HepG2 (cell line): ENCODE results near the gene KLHL40. TPM values are rescaled to one million over a fixed set of nuclear protein-coding genes. Genes with fewer than 3 reads are reported as not detected.

Experiments
- BORCS8-MEF2B ChIP-seq: sonication (generic); formaldehyde crosslinking; IDR thresholded peaks from 2 replicates; pipeline ENCODE4 v1.8.0; 2022; ENCODE audit warnings: mild to moderate bottlenecking, missing genetic modification reagents
- EP300 ChIP-seq, 3 experiments: sonication (generic) in 1 of 3; formaldehyde crosslinking in 1 of 3; IDR thresholded peaks; 2 replicates each; pipeline versions ENCODE4 v1.5.1 to v1.6.1; 2011 to 2020; ENCODE audit warnings: low read depth in 2 of 3, low read length in 2 of 3, borderline replicate concordance in 1 of 3, improper control_type of control experiment in 1 of 3, mild to moderate bottlenecking in 1 of 3, missing genetic modification reagents in 1 of 3, moderate library complexity in 1 of 3
- GMEB2 ChIP-seq: IDR thresholded peaks from 2 replicates; pipeline ENCODE4 v1.6.1; 2016; ENCODE audit warnings: missing biosample characterization, missing genetic modification reagents, low read depth
- KDM5A ChIP-seq: fragments of 200-600 bp; sonication (generic); IDR thresholded peaks from 2 replicates; pipeline ENCODE4 v1.7.0; 2018; ENCODE audit warnings: antibody characterized with exemption, mild to moderate bottlenecking, low read length, borderline replicate concordance
- KDM5B ChIP-seq: sonication (generic); formaldehyde crosslinking; IDR thresholded peaks from 2 replicates; pipeline ENCODE4 v1.4.0; 2020; ENCODE audit warnings: missing genetic modification reagents, mild to moderate bottlenecking, borderline replicate concordance
- MAFG ChIP-seq: sonication (generic); formaldehyde crosslinking; IDR thresholded peaks from 2 replicates; pipeline ENCODE4 v1.5.1; 2020; ENCODE audit warnings: mild to moderate bottlenecking, missing genetic modification reagents
- MNT ChIP-seq: fragments of 450-650 bp; IDR thresholded peaks from 2 replicates; pipeline ENCODE4 v1.6.1; 2016
- NCOR1 ChIP-seq: fragments of 200-600 bp; sonication (generic); IDR thresholded peaks from 2 replicates; pipeline ENCODE4 v1.7.0; 2017; ENCODE audit warnings: antibody characterized with exemption, low read length, borderline replicate concordance
- POGZ ChIP-seq: sonication (generic); formaldehyde crosslinking; IDR thresholded peaks from 2 replicates; pipeline ENCODE4 v1.4.0; 2020; ENCODE audit warnings: mild to moderate bottlenecking, missing genetic modification reagents
- RFX3 ChIP-seq: IDR thresholded peaks from 2 replicates; pipeline ENCODE4 v1.6.1; 2016; ENCODE audit warnings: missing biosample characterization, missing genetic modification reagents
- TRIM22 ChIP-seq: fragments of 450-650 bp; IDR thresholded peaks from 2 replicates; pipeline ENCODE4 v1.6.1; 2017
- ZEB1 ChIP-seq: IDR thresholded peaks from 2 replicates; pipeline ENCODE4 v1.6.1; 2012; ENCODE audit warnings: mild to moderate bottlenecking, low read depth, inconsistent platforms; ENCODE audit not compliant: insufficient replicate concordance
- ZMYM4 ChIP-seq: sonication (generic); formaldehyde crosslinking; IDR thresholded peaks from 2 replicates; pipeline ENCODE4 v1.8.1; 2023; ENCODE audit warnings: mild to moderate bottlenecking, missing genetic modification reagents
- ZNF260 ChIP-seq: sonication (generic); formaldehyde crosslinking; IDR thresholded peaks from 2 replicates; pipeline ENCODE4 v1.4.0; 2020; ENCODE audit warnings: missing genetic modification reagents, low read depth, mild to moderate bottlenecking, borderline replicate concordance
- ZNF275 ChIP-seq: sonication (generic); formaldehyde crosslinking; IDR thresholded peaks from 2 replicates; pipeline ENCODE4 v1.8.0; 2022; ENCODE audit warnings: missing genetic modification reagents, mild to moderate bottlenecking, inconsistent platforms, borderline replicate concordance
- ZNF292 ChIP-seq: sonication (generic); formaldehyde crosslinking; IDR thresholded peaks from 2 replicates; pipeline ENCODE4 v1.8.1; 2022; ENCODE audit warnings: mild to moderate bottlenecking, low read depth, missing genetic modification reagents, borderline replicate concordance
- ZNF503 ChIP-seq: sonication (generic); formaldehyde crosslinking; IDR thresholded peaks from 2 replicates; pipeline ENCODE4 v1.4.0; 2020; ENCODE audit warnings: missing genetic modification reagents
- ZNF569 ChIP-seq: sonication (generic); formaldehyde crosslinking; IDR thresholded peaks from 2 replicates; pipeline ENCODE4 v1.5.0; 2020; ENCODE audit warnings: mild to moderate bottlenecking, missing genetic modification reagents, moderate library complexity, borderline replicate concordance
- ZNF672 ChIP-seq: sonication (generic); formaldehyde crosslinking; IDR thresholded peaks from 2 replicates; pipeline ENCODE4 v1.8.1; 2022; ENCODE audit warnings: missing genetic modification reagents
- ZNF761 ChIP-seq: sonication (generic); formaldehyde crosslinking; conservative IDR thresholded peaks from 2 replicates; pipeline ENCODE4 v1.4.0; 2020; ENCODE audit warnings: mild to moderate bottlenecking, missing genetic modification reagents
- polyA plus RNA-seq, 8 experiments: library from polyadenylated mRNA; depleted of rRNA in 3 of 8; stranded (reverse) in 7 of 8; unstranded in 1 of 8; fragments of >200 nt; fragmentation: Illumina TruSeq in 4 of 8; extraction: Trizol in 4 of 8; gene quantifications; 2 replicates each; pipeline versions ENCODE4 v1.2.1 to v1.2.3, GENCODE V29; 2011 to 2016; ENCODE audit warnings: low read depth in 4 of 8, missing spikeins in 1 of 8, mixed read lengths in 1 of 8; ENCODE audit not compliant: insufficient read depth in 1 of 8
- total RNA-seq, 5 experiments: library from RNA; depleted of rRNA; stranded (reverse); fragments of >200 nt; fragmentation: Illumina TruSeq; extraction: Trizol; gene quantifications; 2 replicates each; pipeline ENCODE4 v1.2.3, GENCODE V29; 2016; ENCODE audit warnings: low read depth in 1 of 5

The KLHL40 gene
- total and polyA plus RNA-seq, 2 of the 13 experiments (the other 11 are each of a cell fraction or from before 2014, with no cell fraction given): not detected

GRCh38 chr3:42654331-42655201, 30.8 kb upstream of the KLHL40 start (continued):
- no peak; the same call in 1 of the 2 replicates for TF ChIP-seq ZNF503
- TF ChIP-seq ZNF275 (CRISPR knock-in tag): no peak
- TF ChIP-seq ZMYM4: peak; percentile 27; the same call in 1 of the 2 replicates
- TF ChIP-seq KDM5B: peak; percentile 68; the same call in 1 of the 2 replicates
- TF ChIP-seq ZNF761 (CRISPR knock-in tag): peak; percentile 32; the same call in 1 of the 2 replicates
- no peak for TF ChIP-seq ZNF672 (CRISPR knock-in tag)
- no peak for TF ChIP-seq KDM5A
- TF ChIP-seq BORCS8-MEF2B (CRISPR knock-in tag): peak; percentile 44; the same call in 1 of the 2 replicates
- TF ChIP-seq TRIM22: no peak
- no peak for TF ChIP-seq ZEB1
- no peak for TF ChIP-seq MAFG (CRISPR knock-in tag)
- no peak for TF ChIP-seq ZNF260 (CRISPR knock-in tag)
- no peak for TF ChIP-seq NCOR1
- no peak for TF ChIP-seq ZNF569
- TF ChIP-seq GMEB2 (CRISPR knock-in tag): no peak
- 0 out of 2 replicates have a peak, but pooled peaks have one; percentile 35 for TF ChIP-seq POGZ (CRISPR knock-in tag)
- peak in 1 of 2 experiments; percentile 2; a peak in 1 of 4 replicates for TF ChIP-seq EP300 (IDR thresholded peaks at IDR 0.05; ENCODE audit: low read depth in 2 of 2, low read length in 2 of 2)
- TF ChIP-seq EP300 (CRISPR knock-in tag; IDR thresholded peaks at IDR 0.05; ENCODE audit: borderline replicate concordance): no peak; the same call in 1 of the 2 replicates
- TF ChIP-seq ZNF292: no peak
- no peak for TF ChIP-seq RFX3 (CRISPR knock-in tag)
- TF ChIP-seq MNT: no peak
